H9 (cell line): ENCODE results near the gene SLC12A8. TPM values are rescaled to one million over a fixed set of nuclear protein-coding genes. Genes with fewer than 3 reads are reported as not detected.

Experiments
- DNase-seq: peaks from one replicate; pipeline ENCODE4 v3.0.0-alpha.2; 2017
- H2AFZ ChIP-seq: one replicate; pipeline ENCODE4 v1.6.1; 2013; ENCODE audit warnings: mild to moderate bottlenecking, low read length, control low read depth, moderate library complexity
- H2AK5ac ChIP-seq: 2 replicates; pipeline ENCODE4 v1.6.1; 2013; ENCODE audit warnings: low read length, control low read depth, mixed read lengths; ENCODE audit not compliant: insufficient read length
- H2BK120ac ChIP-seq: one replicate; pipeline ENCODE4 v1.6.1; 2013; ENCODE audit warnings: low read depth, mild to moderate bottlenecking, low read length, control low read depth, inconsistent platforms; ENCODE audit not compliant: poor library complexity, severe bottlenecking
- H2BK12ac ChIP-seq: 2 replicates; pipeline ENCODE4 v1.6.1; 2013; ENCODE audit warnings: low read length, control low read depth, mixed read lengths, low read depth; ENCODE audit not compliant: insufficient read length
- H2BK15ac ChIP-seq: 2 replicates; pipeline ENCODE4 v1.6.1; 2013; ENCODE audit warnings: low read depth, low read length, control low read depth
- H2BK20ac ChIP-seq: one replicate; pipeline ENCODE4 v1.6.1; 2013; ENCODE audit warnings: low read depth, mild to moderate bottlenecking, low read length, control low read depth, inconsistent platforms; ENCODE audit not compliant: poor library complexity, severe bottlenecking
- H2BK5ac ChIP-seq: 2 replicates; pipeline ENCODE4 v1.6.1; 2013; ENCODE audit warnings: low read length, control low read depth, mixed read lengths; ENCODE audit not compliant: insufficient read length
- H3K14ac ChIP-seq: 2 replicates; pipeline ENCODE4 v1.6.1; 2013; ENCODE audit warnings: low read length, control low read depth; ENCODE audit not compliant: insufficient read depth
- H3K18ac ChIP-seq: 2 replicates; pipeline ENCODE4 v1.6.1; 2013; ENCODE audit warnings: low read depth, mild to moderate bottlenecking, mixed read lengths, low read length, control low read depth; ENCODE audit not compliant: insufficient read length
- H3K23ac ChIP-seq: 2 replicates; pipeline ENCODE4 v1.6.1; 2013; ENCODE audit warnings: low read length, control low read depth, mixed read lengths, low read depth; ENCODE audit not compliant: insufficient read length
- H3K23me2 ChIP-seq: 2 replicates; pipeline ENCODE4 v1.6.1; 2013; ENCODE audit warnings: low read depth, mild to moderate bottlenecking, mixed read lengths, low read length, control low read depth; ENCODE audit not compliant: insufficient read length, poor library complexity, severe bottlenecking
- H3K27ac ChIP-seq: 2 replicates; pipeline ENCODE4 v1.5.1; 2013; ENCODE audit warnings: low read length, control low read depth, mixed read lengths, low read depth; ENCODE audit not compliant: insufficient read length
- H3K27me3 ChIP-seq: 2 replicates; pipeline ENCODE4 v1.6.1; 2013; ENCODE audit warnings: low read length, control low read depth, inconsistent platforms; ENCODE audit not compliant: insufficient read depth
- H3K4ac ChIP-seq: 2 replicates; pipeline ENCODE4 v1.6.1; 2013; ENCODE audit warnings: low read depth, mild to moderate bottlenecking, control low read depth, inconsistent platforms, low read length, moderate library complexity
- H3K4me1 ChIP-seq: 2 replicates; pipeline ENCODE4 v1.6.1; 2013; ENCODE audit warnings: low read length, control low read depth, inconsistent platforms; ENCODE audit not compliant: insufficient read depth
- H3K4me2 ChIP-seq: 2 replicates; pipeline ENCODE4 v1.6.1; 2013; ENCODE audit warnings: low read length, control low read depth, mixed read lengths; ENCODE audit not compliant: insufficient read length, insufficient read depth
- H3K56ac ChIP-seq: 2 replicates; pipeline ENCODE4 v1.6.1; 2013; ENCODE audit warnings: low read depth, mild to moderate bottlenecking, mixed read lengths, low read length, control low read depth; ENCODE audit not compliant: insufficient read length
- H3K79me1 ChIP-seq: 2 replicates; pipeline ENCODE4 v1.6.1; 2013; ENCODE audit warnings: low read depth, mild to moderate bottlenecking, moderate library complexity, low read length, control low read depth, inconsistent platforms; ENCODE audit not compliant: insufficient read depth, poor library complexity, severe bottlenecking
- H3K79me2 ChIP-seq: 2 replicates; pipeline ENCODE4 v1.6.1; 2013; ENCODE audit warnings: low read length, control low read depth, inconsistent platforms; ENCODE audit not compliant: insufficient read depth
- H3K9ac ChIP-seq: 2 replicates; pipeline ENCODE4 v1.6.1; 2013; ENCODE audit warnings: low read length, control low read depth, mixed read lengths; ENCODE audit not compliant: insufficient read length; ENCODE audit errors: extremely low read depth
- H3K9me3 ChIP-seq: one replicate; pipeline ENCODE4 v1.6.1; 2013; ENCODE audit warnings: low read depth, low read length, inconsistent platforms; ENCODE audit not compliant: control insufficient read depth
- H3T11ph ChIP-seq: one replicate; pipeline ENCODE4 v1.6.1; 2013; ENCODE audit warnings: mild to moderate bottlenecking, low read length, control low read depth, inconsistent platforms
- H4K20me1 ChIP-seq: one replicate; pipeline ENCODE4 v1.6.1; 2013; ENCODE audit not compliant: control insufficient read depth, insufficient read length, insufficient read depth
- H4K5ac ChIP-seq: 2 replicates; pipeline ENCODE4 v1.6.1; 2013; ENCODE audit warnings: low read depth, mild to moderate bottlenecking, mixed read lengths, low read length, control low read depth; ENCODE audit not compliant: insufficient read length
- H4K8ac ChIP-seq: replicated peaks from 2 replicates; pipeline ENCODE4 v1.6.1; 2013; ENCODE audit warnings: low read length, control low read depth, mixed read lengths, low read depth; ENCODE audit not compliant: insufficient read length
- H4K91ac ChIP-seq: 2 replicates; pipeline ENCODE4 v1.6.1; 2013; ENCODE audit warnings: low read depth, mild to moderate bottlenecking, moderate library complexity, mixed read lengths, low read length, control low read depth; ENCODE audit not compliant: insufficient read length
- H3K27ac Mint-ChIP-seq, 3 experiments: 2 replicates in 2 of 3; 3 replicates in 1 of 3; pipeline ENCODE4 v1.8.0; 2020 to 2021; ENCODE audit warnings: mixed read lengths in 3 of 3, mild to moderate bottlenecking in 1 of 3, moderate library complexity in 1 of 3
- H3K27me3 Mint-ChIP-seq: 2 replicates; pipeline ENCODE4 v1.8.0; 2021; ENCODE audit warnings: low read depth, mild to moderate bottlenecking, moderate library complexity, mixed read lengths
- H3K36me3 Mint-ChIP-seq, 3 experiments: 2 replicates in 2 of 3; 3 replicates in 1 of 3; pipeline ENCODE4 v1.8.0; 2020 to 2021; ENCODE audit warnings: low read depth in 3 of 3, mixed read lengths in 3 of 3; ENCODE audit not compliant: insufficient read depth in 1 of 3
- H3K4me1 Mint-ChIP-seq, 2 experiments: 2 replicates each; pipeline ENCODE4 v1.8.0; 2020; ENCODE audit warnings: mixed read lengths in 2 of 2
- H3K4me3 Mint-ChIP-seq, 2 experiments: 2 replicates in 1 of 2; 3 replicates in 1 of 2; pipeline ENCODE4 v1.8.0; 2020 to 2021; ENCODE audit warnings: mild to moderate bottlenecking in 2 of 2, mixed read lengths in 2 of 2, moderate library complexity in 1 of 2
- H3K9me3 Mint-ChIP-seq, 2 experiments: 2 replicates in 1 of 2; 3 replicates in 1 of 2; pipeline ENCODE4 v1.8.0; 2020; ENCODE audit warnings: mild to moderate bottlenecking in 2 of 2, mixed read lengths in 2 of 2, moderate library complexity in 1 of 2
- WGBS: extraction: QIAGEN DNeasy Blood & Tissue Kit; methylation state at CpG from one replicate; pipeline ENCODE4 v1.1.7; 2013; ENCODE audit warnings: missing lambda C conversion rate, low lambda C conversion rate, mixed read lengths; ENCODE audit not compliant: insufficient read length; ENCODE audit errors: extremely low coverage; 5-methylcytosine and 5-hydroxymethylcytosine counted together
- total RNA-seq: library from RNA; stranded (reverse); gene quantifications from 2 replicates; pipeline ENCODE4 v1.2.1, GENCODE V29; 2021
- TF ChIP-seq, protein P1 (sequence below): fragments of 200-600 bp; sonication (generic); conservative IDR thresholded peaks from 3 replicates; pipeline ENCODE4 v1.8.0; 2021; ENCODE audit warnings: antibody characterized with exemption, mild to moderate bottlenecking

Gene SLC12A8
- total RNA-seq, 1 experiment from 2014 or later = 8.2 TPM

DNA sequence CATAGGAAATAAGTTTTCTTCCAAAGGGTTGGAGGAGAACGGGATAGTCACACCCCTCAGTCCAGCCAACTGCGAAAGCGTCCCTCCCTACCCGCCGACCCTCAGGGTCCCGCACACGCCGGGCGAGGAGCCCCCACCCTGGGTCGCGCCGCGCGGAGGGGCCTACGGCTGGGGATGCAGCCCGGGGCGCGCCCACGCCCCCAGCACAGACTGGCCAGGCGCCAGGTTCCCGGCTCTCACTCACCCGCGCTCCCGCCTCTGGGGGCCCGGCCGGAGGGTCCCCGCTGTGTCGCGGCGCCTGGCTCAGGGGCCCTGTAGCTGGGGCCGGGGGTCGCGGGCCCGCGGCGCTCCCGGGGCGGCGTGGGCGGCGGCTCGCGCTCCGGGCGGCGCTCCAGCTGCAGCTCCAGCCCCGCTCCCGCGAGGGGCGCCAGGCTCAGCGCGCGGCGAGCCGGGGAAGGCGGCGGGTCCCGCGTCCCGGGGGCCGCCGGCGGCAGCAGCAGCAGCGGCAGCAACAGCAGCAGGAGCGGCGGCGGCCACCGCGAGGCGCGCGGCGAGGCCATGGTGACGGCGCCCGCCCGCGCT, 157.1 kb downstream of the SLC12A8 start:
- no CpG with 5 or more reads among the region's 78 CpGs for WGBS
- no peak overlapping the region for H4K8ac ChIP-seq
- H2BK20ac ChIP-seq = no peak overlapping the region
- no peaks in the 10 kb centered on the region for H4K20me1 ChIP-seq
- H3K9me3 ChIP-seq = no peaks in the 10 kb centered on the region
- H3K23ac ChIP-seq = no peak overlapping the region
- no peak overlapping the region for H3K14ac ChIP-seq
- TF ChIP-seq, protein P1, sequence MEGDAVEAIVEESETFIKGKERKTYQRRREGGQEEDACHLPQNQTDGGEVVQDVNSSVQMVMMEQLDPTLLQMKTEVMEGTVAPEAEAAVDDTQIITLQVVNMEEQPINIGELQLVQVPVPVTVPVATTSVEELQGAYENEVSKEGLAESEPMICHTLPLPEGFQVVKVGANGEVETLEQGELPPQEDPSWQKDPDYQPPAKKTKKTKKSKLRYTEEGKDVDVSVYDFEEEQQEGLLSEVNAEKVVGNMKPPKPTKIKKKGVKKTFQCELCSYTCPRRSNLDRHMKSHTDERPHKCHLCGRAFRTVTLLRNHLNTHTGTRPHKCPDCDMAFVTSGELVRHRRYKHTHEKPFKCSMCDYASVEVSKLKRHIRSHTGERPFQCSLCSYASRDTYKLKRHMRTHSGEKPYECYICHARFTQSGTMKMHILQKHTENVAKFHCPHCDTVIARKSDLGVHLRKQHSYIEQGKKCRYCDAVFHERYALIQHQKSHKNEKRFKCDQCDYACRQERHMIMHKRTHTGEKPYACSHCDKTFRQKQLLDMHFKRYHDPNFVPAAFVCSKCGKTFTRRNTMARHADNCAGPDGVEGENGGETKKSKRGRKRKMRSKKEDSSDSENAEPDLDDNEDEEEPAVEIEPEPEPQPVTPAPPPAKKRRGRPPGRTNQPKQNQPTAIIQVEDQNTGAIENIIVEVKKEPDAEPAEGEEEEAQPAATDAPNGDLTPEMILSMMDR = no peak
- H3K27me3 ChIP-seq = peaks cover 14% of the 10 kb centered on the region; the same call in 1 of the 2 replicates
- Mint-ChIP-seq H3K27me3 (peaks cover 60% of the 10 kb centered on the region), H3K4me1 (peaks cover 73% of the 10 kb centered on the region in 2 experiments), H3K4me3 (peak overlapping the region; percentile 70 to 86), H3K27ac (0 out of 7 replicates have a peak overlapping the region, but pooled peaks of 1 of the 3 experiments have one; percentile 1), H3K9me3 (peaks cover 0 to 2% of the 10 kb centered on the region in 2 experiments; a peak in 1 of 5 replicates), H3K36me3 (peaks cover 0 to 3% (median under 1%) of the 10 kb centered on the region in 3 experiments; a peak in 3 of 7 replicates)
- H3K4me2 ChIP-seq = peak overlapping the region; percentile 67
- H2BK15ac ChIP-seq = no peak overlapping the region
- no peak overlapping the region for H2BK120ac ChIP-seq
- peaks cover 17% of the 10 kb centered on the region; the same call in 1 of the 2 replicates for H3K4me1 ChIP-seq
- no peaks in the 10 kb centered on the region for H3K79me1 ChIP-seq
- no peak overlapping the region for H2BK5ac ChIP-seq
- DNase-seq = no peak
- H3K18ac ChIP-seq = no peak overlapping the region
- H3K27ac ChIP-seq = no peak overlapping the region
- H4K5ac ChIP-seq = no peak overlapping the region
- H3K79me2 ChIP-seq = no peaks in the 10 kb centered on the region
- H3K9ac ChIP-seq = no peak overlapping the region
- no peak overlapping the region for H2BK12ac ChIP-seq
- no peak overlapping the region for H2AFZ ChIP-seq
- no peak overlapping the region for H4K91ac ChIP-seq
- H3K23me2 ChIP-seq = peaks cover 14% of the 10 kb centered on the region
- H3T11ph ChIP-seq = no peak overlapping the region
- no peak overlapping the region for H3K4ac ChIP-seq
- no peak overlapping the region for H3K56ac ChIP-seq
- no peak overlapping the region for H2AK5ac ChIP-seq
